ELR (cell line): Measurements from ENCODE around the gene CCNA2.

Experiments used
- DNase-seq: peaks from one replicate; pipeline ENCODE4 v3.0.0-alpha.2; 2015; ENCODE audit warnings: low read depth

The CCNA2 gene

GRCh38 chr4:121823505-121824170, at the start of gene CCNA2:
CCNA2 (minus strand) TSS chr4:121823883; CDS start chr4:121823628, 255 bp downstream.
- DNase-seq, result peak; percentile 98

GRCh38 chr4:121869841-121870822, 46.4 kb upstream of the CCNA2 start, which contains the start of gene BBS7:
BBS7 (minus strand) TSS chr4:121870474; CDS start chr4:121870313, 161 bp downstream.
- DNase-seq, result peak; percentile 96

- DNase-seq, result no peak
These were observed 40.1 kb upstream of the CCNA2 start for GRCh38 chr4:121863799-121864198.

GRCh38 chr4:121861426-121861825, 37.7 kb upstream of the CCNA2 start:
- DNase-seq, result no peak

GRCh38 chr4:121860121-121860520, 36.4 kb upstream of the CCNA2 start:
- DNase-seq, result peak; percentile 6

- no peak for DNase-seq
These were observed 27.7 kb upstream of the CCNA2 start for GRCh38 chr4:121851354-121851753.

- DNase-seq, result no peak
These were observed 23.0 kb upstream of the CCNA2 start for GRCh38 chr4:121846662-121847061.

- no peak for DNase-seq
These were observed 19.2 kb upstream of the CCNA2 start for GRCh38 chr4:121842862-121843261.

- no peak for DNase-seq
These were observed 14.5 kb upstream of the CCNA2 start for GRCh38 chr4:121838136-121838535.

- DNase-seq, result peak; percentile 14
These were observed 5.8 kb upstream of the CCNA2 start for GRCh38 chr4:121829511-121829910.

- DNase-seq, result peak; percentile 74
These were observed 4.2 kb upstream of the CCNA2 start for GRCh38 chr4:121827853-121828252.

GRCh38 chr4:121824950-121825349, 1.3 kb upstream of the CCNA2 start:
- DNase-seq, result no peak

- no peak for DNase-seq
These were observed 466 bp upstream of the CCNA2 start for GRCh38 chr4:121824171-121824527.

- peak; percentile 54 for DNase-seq
These were observed 733 bp downstream of the CCNA2 start for GRCh38 chr4:121822796-121823504.

GRCh38 chr4:121822047-121822446, 1.6 kb downstream of the CCNA2 start:
- DNase-seq, result no peak

GRCh38 chr4:121819216-121819965, 4.3 kb downstream of the CCNA2 start:
- DNase-seq, result no peak

GRCh38 chr4:121818215-121818614, 5.5 kb downstream of the CCNA2 start:
- no peak for DNase-seq

GRCh38 chr4:121817701-121818100, 6.0 kb downstream of the CCNA2 start:
- no peak for DNase-seq

- DNase-seq, result no peak
These were observed 6.7 kb downstream of the CCNA2 start for GRCh38 chr4:121817006-121817405.

- peak; percentile 50 for DNase-seq
These were observed 8.9 kb downstream of the CCNA2 start for GRCh38 chr4:121814756-121815155.

GRCh38 chr4:121811122-121811521, 12.6 kb downstream of the CCNA2 start:
- no peak for DNase-seq

- no peak for DNase-seq
These were observed 17.3 kb downstream of the CCNA2 start for GRCh38 chr4:121806411-121806810.
